ENCODE data around the gene PRKAG2.

Gene PRKAG2

DNA sequence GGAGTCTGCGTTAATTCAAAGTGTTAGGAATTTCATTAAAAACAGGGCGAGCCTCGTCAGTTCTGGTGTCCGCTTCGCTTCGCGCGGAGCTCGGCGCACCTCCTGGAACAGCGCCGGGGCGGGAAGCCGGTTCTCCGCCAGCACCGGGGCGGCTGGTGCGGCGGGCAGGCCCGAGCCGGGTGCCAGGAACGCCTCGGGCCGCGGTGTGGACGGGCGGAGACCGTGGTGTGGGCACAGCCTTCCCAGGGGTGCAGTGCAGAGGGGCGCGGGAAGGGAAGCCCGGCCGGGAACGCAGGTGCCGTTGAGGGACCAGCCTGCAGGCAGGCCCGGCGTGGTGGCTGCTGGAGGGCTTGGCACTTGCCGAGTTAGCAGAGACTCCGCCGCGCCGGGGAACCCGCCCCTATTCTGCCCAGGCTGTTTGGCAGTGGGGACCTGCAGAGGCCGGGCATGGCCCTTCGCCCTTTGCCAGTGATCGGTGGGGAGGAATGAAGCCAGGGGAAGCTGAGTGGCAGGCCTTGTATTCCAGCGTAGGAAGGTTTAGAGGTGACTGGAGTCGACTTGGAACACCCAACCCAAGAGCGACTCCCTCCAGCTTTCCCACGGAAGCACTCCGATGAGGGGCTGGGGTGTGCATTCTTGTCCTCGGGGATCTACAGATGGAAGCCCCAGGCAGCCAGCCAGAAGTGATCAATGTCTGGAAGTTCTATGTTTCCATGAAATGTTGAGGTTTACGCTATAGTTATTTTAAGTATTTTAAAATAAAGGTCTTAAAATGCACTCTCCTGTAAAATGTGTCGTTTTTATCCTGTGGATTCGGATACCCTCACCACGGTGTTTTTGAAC, 356.3 kb downstream of the PRKAG2 start:
- no peak for DNase-seq

DNA sequence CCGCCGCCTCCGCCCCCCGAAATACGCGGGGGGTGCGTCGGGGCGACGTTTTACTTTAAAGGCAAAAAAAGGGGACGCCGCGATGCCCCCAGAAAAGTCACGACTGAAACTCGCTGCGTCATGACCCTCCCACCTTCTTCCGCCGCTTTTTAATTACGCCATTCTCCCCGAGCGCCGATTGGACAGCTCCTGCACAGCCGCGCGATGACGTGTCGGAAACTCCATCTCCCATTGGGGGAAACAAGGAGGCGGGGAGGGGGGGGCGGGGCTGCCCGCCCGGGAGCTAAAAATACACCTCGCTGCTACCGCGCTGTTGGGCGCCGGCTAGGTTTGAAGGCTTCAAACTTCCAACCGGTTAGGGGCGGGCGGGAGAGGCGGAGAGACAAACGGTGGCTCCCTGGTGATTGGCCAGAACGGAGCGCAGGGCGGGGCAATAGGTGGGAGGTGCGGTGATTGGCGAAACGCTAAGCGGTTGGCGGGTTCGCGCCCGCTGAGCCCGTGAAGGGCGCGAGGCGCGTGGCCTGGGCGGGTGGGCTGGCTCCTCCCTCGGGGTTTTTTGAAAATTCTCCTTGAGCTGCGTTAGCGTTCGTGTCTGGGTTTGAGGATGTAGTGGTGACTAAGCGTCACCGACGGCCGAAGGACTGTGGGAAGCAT, 357.0 kb downstream of the PRKAG2 start, which contains the start of gene RHEB:
Gene RHEB, minus strand, starts transcription at position 131 of the 654 bp plus-strand sequence. CDS start 384 bp downstream, outside the sequence.
- DNase-seq: peak; percentile 98

DNA sequence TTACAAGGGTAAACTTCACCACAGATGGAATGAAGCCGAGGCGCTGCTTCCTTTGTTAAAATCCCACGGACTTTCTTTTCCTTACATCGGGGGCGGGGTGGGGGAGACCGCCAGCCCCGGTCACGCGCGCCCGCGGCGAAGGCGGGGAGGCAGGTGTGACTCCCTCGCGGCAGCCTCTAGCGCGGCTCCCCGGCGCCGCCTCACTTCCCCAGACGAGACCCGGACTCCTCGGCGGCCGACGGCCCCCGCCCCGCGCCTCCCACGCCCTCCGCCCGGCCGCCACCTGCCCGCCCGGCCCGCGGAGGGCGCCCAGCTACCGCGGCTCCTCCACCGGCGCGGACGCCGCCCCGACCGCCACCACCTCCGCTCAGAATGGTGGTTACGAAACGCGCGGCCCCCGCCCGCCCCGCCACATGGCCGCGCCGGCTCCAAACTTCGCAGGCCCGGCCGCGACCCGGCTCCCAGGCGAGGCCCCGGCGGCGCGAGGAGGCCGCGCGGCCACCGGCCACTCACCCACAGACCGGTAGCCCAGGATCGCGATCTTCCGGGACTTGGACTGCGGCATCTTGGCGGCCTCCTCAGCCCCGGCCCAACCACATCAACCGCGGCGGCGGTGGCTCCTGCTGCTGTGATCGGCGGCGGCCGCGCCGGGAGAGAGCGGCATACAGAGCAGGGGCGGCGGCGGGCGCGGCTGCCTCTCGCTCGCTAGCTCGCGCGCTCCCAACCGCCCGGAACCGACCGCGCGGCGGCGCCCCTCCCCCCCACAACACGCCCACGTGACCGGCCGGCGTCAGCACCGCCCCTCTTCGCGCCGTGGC, 357.8 kb downstream of the PRKAG2 start:
- DNase-seq: peak; percentile 80

DNA sequence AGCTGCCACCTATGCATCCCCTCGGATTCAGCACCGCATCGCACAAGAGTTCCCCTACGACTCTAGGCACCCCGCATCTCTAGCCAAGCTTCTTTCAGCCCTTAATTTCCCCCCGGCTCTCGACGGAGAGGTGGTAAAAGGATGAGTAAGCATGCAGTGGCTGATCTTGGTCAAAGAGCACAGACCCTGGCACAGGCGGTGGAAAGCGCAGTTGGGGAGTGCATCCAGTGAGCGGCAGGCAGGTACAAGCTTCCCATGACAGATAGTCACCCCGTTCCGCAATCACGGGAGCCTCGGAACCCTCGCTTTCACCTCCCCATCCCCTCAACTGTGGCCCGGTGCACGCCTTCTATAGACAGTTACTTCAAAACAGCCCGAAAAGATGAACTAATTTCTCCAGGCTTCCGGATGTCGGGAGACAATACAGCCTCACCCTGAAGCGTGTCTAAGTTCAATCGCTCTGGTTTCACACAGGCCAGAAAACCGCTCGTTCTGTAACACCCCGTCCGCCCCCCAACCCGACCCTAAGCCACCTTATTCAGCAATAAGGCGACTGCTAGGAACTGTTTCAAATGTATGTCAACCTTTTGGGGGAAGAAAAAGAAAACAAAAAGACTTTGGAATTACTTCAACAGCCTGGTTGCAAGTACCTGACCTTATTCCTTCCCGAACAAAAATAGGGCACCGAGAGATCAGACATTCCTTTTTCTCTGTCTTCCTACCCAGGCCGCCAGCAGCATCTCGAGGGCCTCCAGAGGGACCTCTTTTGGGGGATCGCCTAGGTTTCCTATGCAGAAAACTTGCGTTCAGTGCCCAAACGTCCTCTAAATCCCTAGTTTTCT, 358.6 kb downstream of the PRKAG2 start:
- DNase-seq: peak; percentile 67

DNA sequence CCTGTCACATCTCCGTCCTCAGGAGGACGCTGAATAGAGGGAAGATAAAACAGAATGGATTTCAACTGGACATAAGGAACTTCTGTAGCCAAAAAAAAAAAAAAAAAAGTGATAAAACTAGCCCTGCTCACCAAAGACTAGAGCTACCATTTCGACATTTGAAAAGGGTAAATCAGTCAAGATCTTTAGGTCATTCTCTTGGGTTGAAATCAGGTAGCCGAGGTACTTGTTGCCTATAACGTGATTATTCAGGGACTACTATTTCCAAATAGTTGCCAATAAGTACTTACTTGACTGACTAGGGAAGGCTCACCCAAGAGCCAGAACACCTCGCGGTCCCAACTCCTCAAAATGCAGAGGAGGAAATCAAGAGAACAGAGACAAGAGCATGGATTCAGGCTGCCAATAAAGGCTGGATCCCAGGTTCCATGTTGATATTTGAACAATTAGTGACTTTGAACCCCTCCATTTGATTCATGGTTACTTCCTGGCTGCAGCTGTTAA, 359.3 kb downstream of the PRKAG2 start:
- no peak for DNase-seq

DNA sequence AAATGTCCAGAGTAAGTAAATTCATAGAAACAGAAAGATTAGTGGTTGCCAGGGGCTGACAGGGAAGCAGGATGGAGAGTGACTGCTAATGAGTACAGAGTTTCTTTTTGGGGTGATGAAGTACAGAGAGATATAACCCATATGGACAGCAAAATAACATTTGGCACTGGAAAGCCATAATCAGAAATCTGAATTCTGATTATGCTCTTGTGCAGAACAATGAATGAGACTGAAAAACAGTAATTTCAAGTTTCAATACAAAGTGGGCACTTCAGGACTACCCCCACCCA, 361.7 kb downstream of the PRKAG2 start:
- no peak for DNase-seq

DNA sequence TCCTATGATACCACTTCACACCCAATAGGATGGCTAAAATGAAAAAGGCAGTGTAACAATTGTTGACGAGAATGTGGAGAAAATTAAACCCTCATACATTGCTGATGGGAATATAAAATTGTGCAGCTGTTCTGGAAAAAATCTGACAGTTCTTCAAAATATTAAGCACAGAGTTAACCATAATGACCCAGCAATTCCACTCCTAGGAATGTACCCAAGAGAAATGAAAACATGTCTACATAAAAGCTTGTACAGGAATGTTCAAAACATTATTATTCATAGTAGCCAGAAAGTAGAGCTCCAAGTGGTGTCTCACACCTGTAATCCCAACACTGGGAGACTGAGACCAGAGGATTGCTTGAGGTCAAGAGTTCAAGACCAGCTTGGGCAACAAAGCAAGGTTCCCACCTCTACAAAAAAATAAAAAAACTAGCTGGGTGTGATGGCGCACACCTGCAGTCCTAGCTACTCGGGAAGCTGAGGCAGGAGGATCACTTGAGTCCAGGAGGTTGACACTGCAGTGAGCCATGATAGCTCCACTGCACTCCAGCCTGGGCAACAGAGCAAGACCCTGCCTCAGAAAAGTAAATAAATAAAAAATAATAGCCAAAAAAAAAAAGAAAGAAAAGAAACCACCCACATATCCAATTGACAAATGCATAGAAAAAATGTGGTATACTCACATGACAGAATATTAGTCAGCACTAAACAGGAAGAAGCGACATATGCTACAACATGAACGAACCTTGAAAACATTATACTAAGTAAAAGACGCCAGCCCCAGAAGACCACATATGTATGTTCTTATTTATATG, 362.2 kb downstream of the PRKAG2 start:
- DNase-seq: no peak

DNA sequence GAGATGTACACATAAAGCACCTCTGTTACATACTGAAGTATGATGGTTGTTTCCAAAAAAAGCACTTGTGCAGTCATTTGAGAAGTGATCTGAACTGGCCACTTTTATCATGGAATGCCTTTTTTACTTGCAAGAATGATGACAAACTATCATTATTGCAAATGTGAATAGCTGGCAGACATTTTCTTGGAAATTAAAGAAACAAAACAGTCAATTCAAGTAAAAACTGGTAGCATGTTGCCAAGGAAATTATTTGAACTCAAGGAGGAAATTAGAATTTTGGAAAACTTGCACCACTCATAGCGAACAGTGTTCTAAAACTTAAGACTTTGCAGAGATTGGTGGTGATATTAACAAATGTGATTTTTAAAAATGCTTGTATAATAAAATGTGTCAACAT, 363.8 kb downstream of the PRKAG2 start:
- no peak for DNase-seq

DNA sequence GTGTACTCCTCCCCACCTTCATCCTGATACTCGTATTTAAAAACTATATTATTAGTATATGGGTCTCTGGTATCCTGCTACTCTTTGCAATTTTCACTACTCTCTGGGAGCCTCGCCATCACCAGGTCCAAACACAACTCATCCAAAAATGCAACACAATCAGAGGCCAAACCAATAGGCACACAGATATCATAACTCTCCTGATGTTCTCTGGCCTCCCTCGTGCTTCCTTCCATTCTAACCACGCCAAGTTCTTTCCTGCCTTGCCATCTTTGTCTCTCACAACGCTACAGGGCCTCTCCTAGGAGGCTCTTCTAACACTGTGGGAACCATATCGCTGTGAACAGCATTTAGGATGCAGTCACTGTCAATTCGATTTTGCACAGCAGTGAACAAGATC, 364.6 kb downstream of the PRKAG2 start:
- DNase-seq: no peak

DNA sequence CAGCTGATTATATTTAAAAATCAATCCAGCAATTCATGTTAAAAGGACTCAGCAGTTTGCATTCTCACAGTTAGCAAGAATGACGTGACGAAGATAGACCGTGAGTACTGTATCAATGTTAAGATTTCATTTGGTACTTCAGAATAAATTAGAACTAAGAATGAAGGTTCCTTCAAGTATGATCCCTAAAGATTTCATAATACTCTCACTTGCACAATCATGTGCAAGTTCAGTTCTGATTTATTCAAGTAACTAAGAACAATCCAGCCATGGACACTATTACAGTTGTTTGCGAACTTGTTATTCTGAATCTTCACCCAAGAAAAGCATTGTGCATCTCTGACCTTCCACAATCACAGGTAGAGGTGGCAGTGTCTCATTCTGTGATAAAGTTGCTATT, 365.0 kb downstream of the PRKAG2 start:
- DNase-seq: no peak

DNA sequence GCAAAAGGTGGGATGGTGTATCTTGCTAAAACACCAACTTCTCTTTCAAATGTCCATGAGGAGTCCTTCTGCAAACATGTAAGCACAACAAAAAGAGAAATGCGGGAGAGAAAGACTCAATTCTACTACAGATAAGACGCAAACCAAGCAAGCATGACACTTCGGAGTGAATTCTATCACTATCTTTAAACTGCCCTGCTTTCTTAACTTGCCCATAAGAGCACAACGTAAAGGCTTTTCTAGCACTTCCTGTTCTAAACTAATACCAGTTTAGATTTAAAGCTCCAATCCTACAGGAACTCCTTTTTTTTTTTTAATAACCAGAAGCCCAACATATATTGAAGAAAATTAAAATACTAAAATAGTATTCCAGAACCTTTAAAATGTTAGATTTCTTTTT, 365.6 kb downstream of the PRKAG2 start:
- DNase-seq: no peak

DNA sequence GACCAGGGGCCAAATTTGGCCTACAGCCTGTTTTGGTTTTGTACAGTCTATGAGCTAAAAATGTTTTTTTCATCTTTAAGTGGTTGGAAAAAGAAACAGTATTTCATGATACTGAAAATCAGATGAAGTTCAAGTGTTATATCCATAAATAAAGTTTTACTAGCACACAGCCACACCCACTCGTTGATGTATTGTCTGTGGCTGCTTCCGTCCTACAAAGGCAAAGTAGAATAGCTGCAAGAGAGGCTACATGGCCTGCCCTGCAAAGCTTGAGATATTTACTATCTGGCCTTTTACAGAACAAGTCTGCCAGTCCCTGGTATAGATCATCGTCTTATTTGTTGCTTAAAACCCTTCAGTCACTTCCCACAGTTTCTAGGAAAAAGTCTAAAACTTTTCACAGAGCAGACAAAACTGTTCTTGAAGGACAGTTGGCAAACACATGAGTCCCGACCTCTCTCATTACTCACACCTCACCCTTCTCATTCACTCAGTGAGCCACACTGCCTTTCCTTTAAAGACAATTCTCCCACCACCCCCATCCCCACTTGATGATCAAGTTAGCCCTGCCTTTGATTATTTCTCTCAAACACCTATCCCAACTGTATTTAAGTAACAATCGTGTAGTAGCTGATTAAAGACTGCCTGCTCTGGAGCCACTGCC, 367.1 kb downstream of the PRKAG2 start:
- DNase-seq: no peak

DNA sequence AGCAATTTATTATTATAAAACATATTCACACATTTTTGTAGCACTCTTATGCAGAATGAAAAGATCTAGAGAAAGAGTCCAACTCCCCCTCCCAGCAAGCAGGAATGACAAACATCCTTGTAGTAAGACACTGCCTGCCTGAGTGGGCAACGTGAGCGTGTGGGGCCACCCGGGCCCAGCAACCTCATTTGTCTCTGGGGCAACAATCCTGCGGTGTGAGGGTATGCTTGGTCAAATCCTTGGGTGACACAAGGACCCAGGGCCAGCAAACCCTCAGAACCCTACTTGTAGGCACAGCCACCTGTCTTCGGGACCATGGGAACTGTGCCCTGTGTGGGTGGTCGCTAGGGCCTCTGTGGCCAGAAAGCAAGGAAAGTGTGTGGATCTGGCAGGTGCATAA, 367.9 kb downstream of the PRKAG2 start:
- no peak for DNase-seq

DNA sequence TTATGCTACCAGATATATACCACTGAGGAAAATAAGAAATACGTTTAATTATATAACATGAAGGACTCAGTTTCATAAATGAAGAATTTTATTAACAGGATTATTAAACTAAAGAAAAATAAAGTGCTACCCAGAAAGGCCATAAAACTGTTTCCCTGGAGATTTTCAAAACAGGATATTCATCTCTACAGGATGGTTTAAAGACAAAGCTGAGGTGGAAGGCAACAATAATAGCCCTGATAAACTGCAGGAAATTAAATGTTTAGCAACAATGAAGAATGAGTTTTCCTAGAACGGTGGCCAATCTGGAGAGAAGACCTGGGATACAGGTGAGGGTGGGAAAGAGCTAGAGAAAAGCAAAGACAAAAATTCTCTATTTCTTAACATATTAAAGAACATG, 369.1 kb downstream of the PRKAG2 start:
- no peak for DNase-seq

DNA sequence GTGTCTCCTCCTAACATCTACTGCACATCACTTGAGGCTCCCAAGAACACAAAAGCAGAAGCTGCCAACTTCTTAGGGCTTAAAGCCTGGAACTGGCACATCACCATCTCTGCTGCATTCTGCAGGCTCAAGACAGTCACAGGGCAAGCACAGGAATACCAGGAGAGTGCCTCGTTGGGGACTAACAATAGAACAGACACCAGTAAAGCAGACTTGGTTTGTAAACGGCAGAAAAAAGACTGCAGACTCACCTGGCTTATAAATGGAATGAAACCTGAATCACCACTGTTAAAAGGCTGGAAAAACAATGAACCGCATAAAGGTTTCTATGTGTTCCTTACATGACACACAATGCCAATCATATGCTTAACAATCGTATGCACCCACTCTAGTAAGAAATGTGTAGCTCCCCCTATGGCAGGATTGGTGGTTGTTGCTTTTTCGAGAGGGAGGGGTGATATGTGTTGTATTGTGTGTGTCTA, 370.0 kb downstream of the PRKAG2 start:
- no peak for DNase-seq
